ENCODE measurements around the gene OPN1MW.
"Not testable (repeated sequence)": the region's sequence is repeated elsewhere in the genome, so short reads cannot be mapped to it uniquely, and the experiment has no call there.

The OPN1MW gene

GRCh38 chrX:154231443-154231842 lies 49.0 kb downstream of the OPN1MW start:
- not testable (repeated sequence) for H3K4me3 ChIP-seq (ENCODE audit: low read depth, low read length)

GRCh38 chrX:154233620-154234019 lies 51.2 kb downstream of the OPN1MW start:
- not testable (repeated sequence) for H3K4me3 ChIP-seq (ENCODE audit: low read depth, low read length)

GRCh38 chrX:154238939-154239559 lies 56.7 kb downstream of the OPN1MW start:
- H3K4me3 ChIP-seq (ENCODE audit: low read depth, low read length), result not testable (repeated sequence)

GRCh38 chrX:154239982-154240503 lies 57.6 kb downstream of the OPN1MW start:
- H3K4me3 ChIP-seq (ENCODE audit: low read depth, low read length), result not testable (repeated sequence)

All from GM12875 (cell line).